H1 (cell line): ENCODE results near the gene HPS6. TPM values are rescaled to one million over a fixed set of nuclear protein-coding genes. Genes with fewer than 3 reads are reported as not detected.

Source experiments
- CTCF ChIA-PET: fragments of 300-600 bp; sonication (Branson Sonifier 250); formaldehyde crosslinking; loops from one replicate; lab custom pipeline; 2021; ENCODE audit not compliant: partially characterized antibody; lab: Charles Lee
- POLR2A ChIA-PET: fragments of 300-600 bp; sonication (Branson Sonifier 250); formaldehyde crosslinking; loops from one replicate; lab custom pipeline; 2021; ENCODE audit warnings: inconsistent platforms; ENCODE audit not compliant: partially characterized antibody; lab: Charles Lee
- DNase-seq, 2 experiments: peaks; one replicate each; pipeline versions ENCODE4 v3.0.0 to v3.0.0-alpha.2; 2010 to 2022; ENCODE audit warnings: low spot score in 2 of 2, low read depth in 1 of 2, mixed read lengths in 1 of 2
- FAIRE-seq: peaks from 2 replicates; lab custom pipeline; 2011; peaks lifted over from hg19 to GRCh38; lab: Jason Lieb, UNC
- H2AFZ ChIP-seq: 2 replicates; pipeline ENCODE4 v1.8.1; 2012; ENCODE audit warnings: low read length, inconsistent platforms
- H2AK5ac ChIP-seq: 2 replicates; pipeline ENCODE4 v1.6.1; 2013; ENCODE audit warnings: low read depth, low read length
- H2BK120ac ChIP-seq: replicated peaks from 2 replicates; pipeline ENCODE3; 2013; ENCODE audit warnings: low read depth, low read length, inconsistent platforms
- H2BK12ac ChIP-seq: 2 replicates; pipeline ENCODE4 v1.6.1; 2013; ENCODE audit warnings: low read depth, low read length
- H2BK15ac ChIP-seq: 2 replicates; pipeline ENCODE4 v1.6.1; 2013; ENCODE audit warnings: low read length
- H2BK20ac ChIP-seq: 2 replicates; pipeline ENCODE4 v1.6.1; 2013; ENCODE audit warnings: low read length
- H2BK5ac ChIP-seq: 2 replicates; pipeline ENCODE4 v1.6.1; 2013; ENCODE audit warnings: low read depth, low read length
- H3K14ac ChIP-seq: 2 replicates; pipeline ENCODE4 v1.6.1; 2013; ENCODE audit warnings: inconsistent platforms; ENCODE audit not compliant: insufficient read length
- H3K18ac ChIP-seq: 2 replicates; pipeline ENCODE4 v1.6.1; 2013; ENCODE audit warnings: low read length; ENCODE audit errors: extremely low read depth
- H3K23ac ChIP-seq: 2 replicates; pipeline ENCODE4 v1.6.1; 2013; ENCODE audit warnings: inconsistent platforms; ENCODE audit not compliant: insufficient read length
- H3K23me2 ChIP-seq: 2 replicates; pipeline ENCODE4 v1.6.1; 2013; ENCODE audit warnings: low read depth, low read length
- H3K27ac ChIP-seq: 2 replicates; pipeline ENCODE4 v1.6.1; 2011; ENCODE audit warnings: low read depth, low read length, inconsistent platforms
- H3K27me3 ChIP-seq, 4 experiments: replicated peaks in 1 of 4; 1 replicate in 1 of 4; 2 replicates in 3 of 4; pipeline versions ENCODE4 v1.6.1 to v1.8.1; 2011 to 2013; ENCODE audit warnings: low read length in 3 of 4, mild to moderate bottlenecking in 3 of 4, inconsistent platforms in 2 of 4, mixed read lengths in 2 of 4, moderate library complexity in 1 of 4; ENCODE audit not compliant: control insufficient read depth in 3 of 4, insufficient read depth in 3 of 4; ENCODE audit errors: extremely low read depth in 1 of 4
- H3K36me3 ChIP-seq, 4 experiments: 2 replicates each; pipeline versions ENCODE4 v1.6.1 to v1.8.1; 2011 to 2013; ENCODE audit warnings: mild to moderate bottlenecking in 4 of 4, low read length in 3 of 4, moderate library complexity in 2 of 4, control low read depth in 1 of 4, inconsistent platforms in 1 of 4; ENCODE audit not compliant: insufficient read depth in 4 of 4, control insufficient read depth in 2 of 4
- H3K4ac ChIP-seq: replicated peaks from 2 replicates; pipeline ENCODE3; 2013; ENCODE audit warnings: low read length, low read depth, mixed read lengths, inconsistent platforms; ENCODE audit not compliant: insufficient read length
- H3K4me1 ChIP-seq, 4 experiments: replicated peaks in 1 of 4; 1 replicate in 1 of 4; 2 replicates in 3 of 4; pipeline versions ENCODE4 v1.6.1 to v1.8.1; 2011 to 2013; ENCODE audit warnings: low read length in 3 of 4, inconsistent platforms in 2 of 4, mixed read lengths in 1 of 4; ENCODE audit not compliant: insufficient read depth in 4 of 4, control insufficient read depth in 3 of 4
- H3K4me2 ChIP-seq, 2 experiments: 2 replicates each; pipeline versions ENCODE4 v1.6.1 to v1.8.1; 2011 to 2013; ENCODE audit warnings: low read depth in 2 of 2, low read length in 2 of 2, control low read depth in 1 of 2, inconsistent platforms in 1 of 2, mild to moderate bottlenecking in 1 of 2; ENCODE audit not compliant: insufficient read depth in 1 of 2
- H3K4me3 ChIP-seq, 4 experiments: fragments of 200-600, 300-600 bp in 1 of 4; sonication (generic), shearing (Covaris generic), sonication (Bioruptor Twin) in 1 of 4; 2 replicates each; pipeline versions ENCODE4 v1.5.1 to v1.8.1; 2011 to 2016; ENCODE audit warnings: low read length in 4 of 4, low read depth in 3 of 4, control low read depth in 2 of 4, inconsistent platforms in 2 of 4, mild to moderate bottlenecking in 2 of 4, mixed read lengths in 1 of 4, moderate library complexity in 1 of 4; ENCODE audit not compliant: insufficient read depth in 2 of 4; ENCODE audit errors: extremely low read depth in 1 of 4
- H3K56ac ChIP-seq: replicated peaks from 2 replicates; pipeline ENCODE3; 2013; ENCODE audit warnings: low read depth, mild to moderate bottlenecking, mixed read lengths, low read length, inconsistent platforms; ENCODE audit not compliant: insufficient read length
- H3K79me1 ChIP-seq: 2 replicates; pipeline ENCODE4 v1.6.1; 2013; ENCODE audit warnings: low read depth, low read length, control low read depth
- H3K79me2 ChIP-seq, 2 experiments: 2 replicates each; pipeline versions ENCODE4 v1.6.1 to v1.8.1; 2012 to 2013; ENCODE audit warnings: low read length in 2 of 2, mild to moderate bottlenecking in 2 of 2, inconsistent platforms in 1 of 2; ENCODE audit not compliant: insufficient read depth in 2 of 2, control insufficient read depth in 1 of 2
- H3K9ac ChIP-seq, 4 experiments: replicated peaks in 1 of 4; 1 replicate in 1 of 4; 2 replicates in 3 of 4; pipeline versions ENCODE4 v1.6.1 to v1.8.1; 2011 to 2013; ENCODE audit warnings: low read depth in 3 of 4, low read length in 3 of 4, control low read depth in 2 of 4, mild to moderate bottlenecking in 2 of 4, moderate library complexity in 2 of 4, inconsistent platforms in 1 of 4; ENCODE audit errors: extremely low read depth in 1 of 4
- H3K9me3 ChIP-seq, 2 experiments: 2 replicates each; pipeline versions ENCODE4 v1.6.1 to v1.8.1; 2012 to 2013; ENCODE audit warnings: mild to moderate bottlenecking in 2 of 2, moderate library complexity in 2 of 2, control low read depth in 1 of 2, inconsistent platforms in 1 of 2, low read depth in 1 of 2, low read length in 1 of 2, mixed read lengths in 1 of 2; ENCODE audit not compliant: insufficient read depth in 2 of 2
- H4K20me1 ChIP-seq, 2 experiments: replicated peaks in 1 of 2; 2 replicates each; pipeline versions ENCODE3 to v1.8.1; 2011 to 2013; ENCODE audit warnings: inconsistent platforms in 2 of 2, low read length in 2 of 2, mild to moderate bottlenecking in 1 of 2; ENCODE audit not compliant: insufficient read depth in 2 of 2, control insufficient read depth in 1 of 2
- H4K5ac ChIP-seq: 2 replicates; pipeline ENCODE4 v1.6.1; 2013; ENCODE audit warnings: low read length, low read depth, mixed read lengths, inconsistent platforms; ENCODE audit not compliant: insufficient read length
- H4K8ac ChIP-seq: 2 replicates; pipeline ENCODE4 v1.8.0; 2013; ENCODE audit warnings: mild to moderate bottlenecking, moderate library complexity, low read length, inconsistent platforms; ENCODE audit not compliant: insufficient read depth; ENCODE audit errors: extremely low read depth
- H4K91ac ChIP-seq: replicated peaks from 2 replicates; pipeline ENCODE3; 2013; ENCODE audit warnings: low read length, mixed read lengths, inconsistent platforms; ENCODE audit not compliant: insufficient read length
- HDAC2 ChIP-seq, 2 experiments: fragments of 300-600 bp in 1 of 2; sonication (generic) in 1 of 2; IDR thresholded peaks; 2 replicates each; pipeline ENCODE4 v1.6.1; 2011 to 2012; ENCODE audit warnings: low read depth in 2 of 2, low read length in 2 of 2, mild to moderate bottlenecking in 2 of 2, moderate library complexity in 2 of 2, borderline replicate concordance in 1 of 2, inconsistent platforms in 1 of 2
- HDAC6 ChIP-seq: IDR thresholded peaks from one replicate; pipeline ENCODE4 v1.7.1; 2012; ENCODE audit warnings: low read depth, mild to moderate bottlenecking, inconsistent platforms, low read length, moderate library complexity
- JUN ChIP-seq: IDR thresholded peaks from 2 replicates; pipeline ENCODE4 v1.6.1; 2011; ENCODE audit warnings: low read depth, mild to moderate bottlenecking, improper control_type of control experiment, low read length
- NANOG ChIP-seq: IDR thresholded peaks from 2 replicates; pipeline ENCODE4 v1.6.1; 2011; ENCODE audit warnings: low read length, low read depth, mild to moderate bottlenecking, inconsistent platforms; ENCODE audit not compliant: insufficient read depth, poor library complexity, severe bottlenecking
- RFX5 ChIP-seq: IDR thresholded peaks from 2 replicates; pipeline ENCODE4 v1.6.1; 2011; ENCODE audit warnings: low read depth, low read length, improper control_type of control experiment, borderline replicate concordance
- SP4 ChIP-seq: IDR thresholded peaks from 2 replicates; pipeline ENCODE4 v1.6.1; 2012; ENCODE audit warnings: low read length, inconsistent platforms
- TAF7 ChIP-seq: optimal IDR thresholded peaks from 2 replicates; pipeline ENCODE3; 2011; ENCODE audit warnings: low read depth, mild to moderate bottlenecking, inconsistent platforms, low read length, moderate library complexity, borderline replicate concordance
- whole genome bisulfite sequencing, 2 experiments: shearing (Covaris generic) in 1 of 2; methylation state at CpG; one replicate each; pipeline versions ENCODE4 v1.1.6 to v1.1.7; 2013 to 2015; ENCODE audit warnings: low lambda C conversion rate in 2 of 2, mixed read lengths in 2 of 2, inconsistent platforms in 1 of 2, low coverage in 1 of 2, missing lambda C conversion rate in 1 of 2; ENCODE audit not compliant: insufficient replicate concordance in 2 of 2, insufficient coverage in 1 of 2, insufficient read length in 1 of 2; ENCODE audit errors: extremely low coverage in 1 of 2, missing lambda C conversion rate in 1 of 2; 5-methylcytosine and 5-hydroxymethylcytosine counted together
- polyA plus RNA-seq, 7 experiments: library from polyadenylated mRNA; depleted of rRNA in 3 of 7; stranded (reverse) in 5 of 7; unstranded in 2 of 7; fragments of >200 nt in 5 of 7; fragments of 200-250 nt in 2 of 7; gene quantifications; 1 replicate in 5 of 7; 2 replicates in 1 of 7; 4 replicates in 1 of 7; pipeline versions ENCODE4 v1.2.1 to v1.2.3, GENCODE V29; 2011 to 2013; ENCODE audit warnings: missing spikeins in 2 of 7, mixed read lengths in 2 of 7
- total RNA-seq: library from RNA; stranded (reverse); fragmentation: NEBNext Ultra II Directional; extraction: Animal tissue kit (Norgen Biotek cat#: 25700); gene quantifications from 2 replicates; pipeline ENCODE4 v1.2.1, GENCODE V29; 2021

HPS6 gene
- total and polyA plus RNA-seq, 2 of the 8 experiments (the other 6 are each of a cell fraction or from before 2014, with no cell fraction given): 10.2 to 17.7 TPM

DNA sequence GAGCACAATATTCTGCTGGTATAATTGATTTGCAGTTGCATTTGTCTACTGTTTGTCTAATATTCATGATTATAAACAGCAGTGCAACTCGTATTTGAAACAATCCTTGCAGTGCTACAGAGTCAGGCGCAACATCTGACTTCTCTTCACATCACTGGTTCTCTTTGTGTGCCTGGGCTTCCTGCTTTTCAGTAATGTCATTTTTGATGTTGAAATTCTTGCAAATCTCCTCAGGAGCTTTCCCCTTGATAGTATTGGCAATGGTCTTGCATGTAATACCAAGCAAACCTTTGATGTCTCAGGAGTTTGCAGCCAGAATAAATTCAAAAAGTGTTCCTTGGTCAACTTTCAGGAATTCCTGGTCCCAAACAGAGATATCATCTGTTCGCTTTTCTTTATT lies 20.2 kb downstream of the HPS6 start:
- H3K56ac ChIP-seq: no peak overlapping the region
- FAIRE-seq: no peak
- no peaks in the 10 kb centered on the region; a peak in 1 of 8 replicates for H3K36me3 ChIP-seq
- H3K4me2 ChIP-seq: no peak overlapping the region
- ChIA-PET POLR2A (interaction anchor here (1.5 to 1.9 kb wide), 2 partner anchors 9 to 17 kb away, joined by 5 to 6 read pairs; no protein-coding TSS in a partner anchor), CTCF (interaction anchor here (0.6 to 1.1 kb wide), 2 partner anchors 9 to 12 kb away, joined by 3 read pairs; no protein-coding TSS in a partner anchor)
- no peaks in the 10 kb centered on the region for H3K9me3 ChIP-seq
- H2BK120ac ChIP-seq: no peak overlapping the region
- H4K5ac ChIP-seq: no peak overlapping the region
- no peaks in the 10 kb centered on the region for H3K23me2 ChIP-seq
- H3K4me1 ChIP-seq: no peaks in the 10 kb centered on the region
- H3K4ac ChIP-seq: no peak overlapping the region
- 89% methylated on average over 3 of the region's 3 CpGs; no CpG with 5 or more reads in 1 of the 2 experiments for WGBS, 2 experiments
- H3K27ac ChIP-seq: no peak overlapping the region
- no peak overlapping the region for H2BK5ac ChIP-seq
- no peak overlapping the region for H3K4me3 ChIP-seq
- no peak overlapping the region for H3K23ac ChIP-seq
- H3K79me2 ChIP-seq: no peaks in the 10 kb centered on the region
- no peaks in the 10 kb centered on the region for H3K79me1 ChIP-seq
- H2BK15ac ChIP-seq: no peak overlapping the region
- H2BK20ac ChIP-seq: no peak overlapping the region
- H3K14ac ChIP-seq: no peak overlapping the region
- no peak overlapping the region for H4K8ac ChIP-seq
- TF ChIP-seq RFX5 (no peak), HDAC2 (IDR thresholded peaks at IDR 0.05; ENCODE audit: borderline replicate concordance in 1 of 2, low read depth in 2 of 2, low read length in 2 of 2) (no peak), TAF7 (no peak), HDAC6 (no peak), JUN (no peak), SP4 (no peak), NANOG (no peak)
- H4K20me1 ChIP-seq: no peaks in the 10 kb centered on the region
- H3K18ac ChIP-seq: no peak overlapping the region
- no peaks in the 10 kb centered on the region for H3K27me3 ChIP-seq
- H2AK5ac ChIP-seq: no peak overlapping the region
- no peak for DNase-seq
- no peak overlapping the region for H2AFZ ChIP-seq
- no peak overlapping the region for H2BK12ac ChIP-seq
- no peak overlapping the region for H4K91ac ChIP-seq
- no peak overlapping the region for H3K9ac ChIP-seq
